Right cardiac atrium (tissue), 5 donors: Measurements from ENCODE around the gene OOSP1. TPM values are rescaled to one million over a fixed set of nuclear protein-coding genes. Genes with fewer than 3 reads are reported as not detected.
A peak's percentile ranks its signal among the peaks of the same experiment; 100 is the strongest.
"Not testable (repeated sequence)": the region's sequence is repeated elsewhere in the genome, so short reads cannot be mapped to it uniquely, and the experiment has no call there.

Experiments used
- ATAC-seq, 2 donors: fragments of 200-7000 bp; cut with Tn5 transposase; one replicate each; pipeline versions ENCODE4 v1.8.0 to v1.9.1; 2020; ENCODE audit warnings: moderate library complexity in 2 of 2, mild to moderate bottlenecking in 1 of 2
- DNase-seq, 3 donors: peaks; one replicate each; pipeline ENCODE4 v3.0.0-alpha.2; 2020
- H3K27ac ChIP-seq: one replicate; pipeline ENCODE4 v1.5.1; 2013; ENCODE audit warnings: mild to moderate bottlenecking, low read length, control low read depth, moderate library complexity
- H3K27me3 ChIP-seq: one replicate; pipeline ENCODE4 v1.6.1; 2013; ENCODE audit not compliant: control insufficient read depth, insufficient read depth
- H3K4me1 ChIP-seq: one replicate; pipeline ENCODE4 v1.6.1; 2013; ENCODE audit warnings: low read length; ENCODE audit not compliant: control insufficient read depth, insufficient read depth
- H3K4me3 ChIP-seq: one replicate; pipeline ENCODE4 v1.5.1; 2013; ENCODE audit warnings: low read length, control low read depth
- H3K9me3 ChIP-seq: one replicate; pipeline ENCODE4 v1.6.1; 2013; ENCODE audit warnings: low read length; ENCODE audit not compliant: control insufficient read depth
- WGBS: extraction: QIAGEN DNeasy Blood & Tissue Kit; methylation state at CpG from one replicate; pipeline ENCODE4 v1.1.7; 2013; 5-methylcytosine and 5-hydroxymethylcytosine counted together
- intact Hi-C, 4 donors: fragments of 100-400 bp; cut with DNase I; formaldehyde crosslinking; loops; one replicate each; pipeline versions ENCODE4 v1.11.0 to v1.14.0; 2022 to 2023
- long read RNA-seq, 4 donors: library from polyadenylated mRNA; unstranded; transcript quantifications; one replicate each; pipeline ENCODE4 v2.0.0, GENCODE V29; 2020 to 2021
- polyA plus RNA-seq: library from polyadenylated mRNA; stranded (reverse); fragments of 200-250 nt; gene quantifications from one replicate; pipeline ENCODE4 v1.2.3, GENCODE V29; 2013
- total RNA-seq, 4 donors: library from RNA; stranded (reverse); fragmentation: NEBNext Ultra II Directional; extraction: Animal tissue kit (Norgen Biotek cat#: 25700); gene quantifications; one replicate each; pipeline ENCODE4 v1.2.1, GENCODE V29; 2021
- donor health status: healthy with polysubstance abuse.
- donor health status: DM: no; HTN: yes; CAD: no.
- donor health status: DM: no; HTN: no; CAD: no.
- donor health status: DM: no; HTN: yes; CAD: no; lungs with severe emphysema.
- donor health status: DM: yes; HTN: yes; CAD: no.

Gene OOSP1
- total RNA-seq (not detected), polyA plus RNA-seq (0.16 TPM)
- long read RNA-seq, donor 1, result 0 reads
- long read RNA-seq, donor 2, result 0 reads
- long read RNA-seq, donor 3, result 0 reads
- long read RNA-seq, donor 4, result 0 reads

GRCh38 chr11:59938132-59938531 lies at the start of gene OOSP1:
TSS of gene OOSP1 (plus strand) at chr11:59938432. CDS start at chr11:59938455, 23 bp downstream.
- DNase-seq, result no peak
- WGBS, result 49% methylated on average over 2 of the region's 2 CpGs
- no peak for ATAC-seq
- Histone ChIP-seq H3K4me3 (no peak within 1 kb of the TSS), H3K27me3 (no peaks in the 10 kb centered on the region), H3K4me1 (no peaks in the 10 kb centered on the region), H3K27ac (no peak within 1 kb of the TSS), H3K9me3 (no peaks in the 10 kb centered on the region)
- intact Hi-C loops, result no loop called here

- Histone ChIP-seq H3K4me3 (no peak overlapping the region), H3K27me3 (no peaks in the 10 kb centered on the region), H3K27ac (no peak overlapping the region), H3K9me3 (no peaks in the 10 kb centered on the region), H3K4me1 (no peaks in the 10 kb centered on the region)
- intact Hi-C loops, result no loop called here
- WGBS, result 31% methylated on average over 4 of the region's 4 CpGs
- no peak for ATAC-seq
- DNase-seq, result peak in 1 of 3 donors; percentile 30
Measured at GRCh38 chr11:59891781-59892181, 46.5 kb upstream of the OOSP1 start.

DNA sequence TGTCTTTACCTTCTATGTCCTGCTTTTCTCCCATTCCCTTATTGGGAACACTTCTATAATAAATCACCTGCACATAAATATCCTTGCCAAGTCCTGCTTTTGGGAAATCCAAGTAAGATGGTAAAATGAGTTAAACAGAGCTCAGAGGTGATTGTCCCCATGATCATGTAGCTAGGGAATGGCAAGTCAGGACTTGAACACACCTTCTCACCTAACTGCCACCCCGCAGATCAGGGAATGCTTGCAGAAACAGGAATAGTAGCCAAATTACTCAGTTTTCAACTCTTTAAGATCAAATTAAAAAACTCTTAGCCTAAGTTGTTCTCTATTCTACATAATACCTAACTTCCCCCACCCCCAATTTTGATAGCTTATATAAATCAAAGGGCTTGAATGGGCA lies 43.6 kb upstream of the OOSP1 start:
- 93% methylated on average over 1 of the region's 1 CpG for WGBS
- no peaks in the 10 kb centered on the region for H3K27me3 ChIP-seq
- ATAC-seq (no peak), DNase-seq (no peak)
- H3K27ac ChIP-seq, result no peak overlapping the region
- H3K4me3 ChIP-seq, result no peak overlapping the region
- intact Hi-C loops, result no loop called here
- no peaks in the 10 kb centered on the region for H3K4me1 ChIP-seq
- no peaks in the 10 kb centered on the region for H3K9me3 ChIP-seq

DNA sequence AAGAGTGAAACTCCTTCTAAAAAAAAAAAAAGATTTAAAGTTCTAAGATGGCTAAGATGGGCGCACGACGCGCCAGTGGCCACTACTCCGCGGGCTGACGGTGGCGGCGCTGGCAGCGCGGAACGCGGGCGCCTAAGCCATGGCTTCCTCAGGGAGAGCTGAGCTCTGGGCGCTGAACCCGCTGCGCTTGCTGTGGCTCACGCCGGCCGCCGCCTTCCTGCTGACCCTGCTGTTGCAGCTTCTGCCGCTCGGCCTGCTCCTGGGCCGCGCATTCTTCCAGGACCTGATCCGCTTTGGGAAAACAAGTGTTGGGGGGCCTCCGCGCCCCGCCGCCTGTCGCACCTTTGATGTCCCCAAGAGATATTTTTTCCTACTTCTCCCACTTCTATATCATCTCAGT lies 40.2 kb upstream of the OOSP1 start:
- H3K4me3 ChIP-seq, result no peak overlapping the region
- ATAC-seq (no peak), DNase-seq (peak in 2 of 3 donors; percentile 40 to 51)
- H3K27me3 ChIP-seq, result no peaks in the 10 kb centered on the region
- H3K9me3 ChIP-seq, result no peaks in the 10 kb centered on the region
- H3K4me1 ChIP-seq, result no peaks in the 10 kb centered on the region
- H3K27ac ChIP-seq, result no peak overlapping the region
- WGBS, result 95% methylated on average over 31 of the region's 31 CpGs
- intact Hi-C loops, result no loop called here

- intact Hi-C loops, result no loop called here
- Histone ChIP-seq H3K27me3 (no peaks in the 10 kb centered on the region), H3K4me3 (no peak overlapping the region), H3K27ac (no peak overlapping the region), H3K9me3 (no peaks in the 10 kb centered on the region), H3K4me1 (no peaks in the 10 kb centered on the region)
- 83% methylated on average over 7 of the region's 7 CpGs for WGBS
- DNase-seq (no peak), ATAC-seq (no peak)
Measured at GRCh38 chr11:59898650-59899049, 39.6 kb upstream of the OOSP1 start.

DNA sequence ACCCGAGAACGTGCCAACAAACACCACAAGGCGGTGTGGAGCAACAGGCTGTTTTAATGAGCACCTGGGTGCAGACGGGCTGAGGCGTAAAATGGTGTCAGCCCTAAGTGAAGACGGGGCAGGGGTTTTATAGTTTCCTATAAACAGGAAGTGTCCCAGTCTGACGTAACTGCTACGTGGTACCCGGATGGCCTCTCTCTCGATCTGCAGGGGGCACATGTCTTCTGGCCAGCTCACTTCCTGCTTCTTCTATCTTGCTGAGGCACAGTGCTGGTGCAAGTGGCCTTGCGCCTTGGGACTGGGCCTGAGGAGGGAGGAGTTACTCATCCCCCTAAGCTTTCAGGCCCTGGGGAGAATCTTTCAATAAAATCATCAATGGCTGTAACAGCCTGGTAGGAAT lies 38.7 kb upstream of the OOSP1 start:
- ATAC-seq (no peak), DNase-seq (no peak)
- no peak overlapping the region for H3K4me3 ChIP-seq
- H3K27ac ChIP-seq, result no peak overlapping the region
- no peaks in the 10 kb centered on the region for H3K4me1 ChIP-seq
- no peaks in the 10 kb centered on the region for H3K27me3 ChIP-seq
- intact Hi-C loops, result no loop called here
- H3K9me3 ChIP-seq, result no peaks in the 10 kb centered on the region
- WGBS, result 79% methylated on average over 11 of the region's 11 CpGs

GRCh38 chr11:59900366-59901126 lies 37.7 kb upstream of the OOSP1 start:
- no peaks in the 10 kb centered on the region for H3K27me3 ChIP-seq
- no peak overlapping the region for H3K4me3 ChIP-seq
- H3K4me1 ChIP-seq, result no peaks in the 10 kb centered on the region
- DNase-seq (no peak), ATAC-seq (no peak)
- intact Hi-C loops, result no loop called here
- 72% methylated on average over 6 of the region's 6 CpGs for WGBS
- no peak overlapping the region for H3K27ac ChIP-seq
- no peaks in the 10 kb centered on the region for H3K9me3 ChIP-seq

DNA sequence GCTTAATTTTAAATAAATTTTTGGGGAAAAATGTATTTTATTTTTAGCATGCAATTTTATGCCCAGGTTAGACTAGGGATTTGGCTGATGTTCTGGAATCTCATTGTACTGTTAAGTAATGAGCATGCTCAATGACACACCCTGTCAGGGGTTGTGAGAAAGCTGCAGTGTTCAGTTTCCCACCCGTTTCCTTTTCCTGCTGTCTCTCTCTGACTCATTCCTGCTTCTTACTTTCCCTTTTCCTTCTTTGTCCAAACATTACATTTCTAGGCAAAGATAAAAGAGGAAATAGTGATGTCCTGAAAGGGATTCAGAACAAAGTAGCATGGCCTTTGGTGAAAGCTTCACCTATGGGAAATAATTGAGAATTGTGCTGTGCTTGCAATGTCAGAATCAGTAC lies 36.9 kb upstream of the OOSP1 start:
- ATAC-seq (peak in 1 of 2 donors; percentile 98), DNase-seq (no peak)
- Histone ChIP-seq H3K4me1 (no peaks in the 10 kb centered on the region), H3K27ac (no peak overlapping the region), H3K9me3 (no peaks in the 10 kb centered on the region), H3K4me3 (no peak overlapping the region), H3K27me3 (no peaks in the 10 kb centered on the region)
- WGBS, result 12% methylated on average over 1 of the region's 1 CpG
- intact Hi-C loops, result no loop called here

GRCh38 chr11:59903569-59903968 lies 34.7 kb upstream of the OOSP1 start:
- H3K4me1 ChIP-seq, H3K4me3 ChIP-seq, H3K27me3 ChIP-seq, DNase-seq, H3K9me3 ChIP-seq, ATAC-seq, intact Hi-C loops, H3K27ac ChIP-seq: not testable (repeated sequence)
- WGBS, result 74% methylated on average over 2 of the region's 2 CpGs

DNA sequence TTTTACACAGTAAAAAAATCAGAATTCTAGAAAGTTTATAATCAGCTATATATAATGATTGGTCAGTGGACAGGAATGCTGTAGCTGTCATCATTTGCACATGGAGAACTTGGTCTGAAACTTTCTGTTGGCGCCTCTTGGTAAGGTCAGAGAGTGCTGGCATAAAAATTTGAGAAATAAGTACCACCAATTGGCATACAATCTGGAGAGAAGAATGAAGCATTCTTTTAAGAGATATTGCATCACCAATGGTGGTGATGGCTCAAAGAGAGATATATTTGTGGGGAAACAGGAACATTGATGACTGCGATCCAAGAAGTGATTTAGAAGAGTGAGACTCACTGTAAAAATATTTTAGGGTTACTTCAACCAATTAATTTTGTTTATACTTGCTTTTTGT lies 19.8 kb upstream of the OOSP1 start:
- ATAC-seq (no peak), DNase-seq (no peak)
- H3K27ac ChIP-seq, result no peak overlapping the region
- no peaks in the 10 kb centered on the region for H3K4me1 ChIP-seq
- H3K27me3 ChIP-seq, result no peaks in the 10 kb centered on the region
- H3K9me3 ChIP-seq, result peaks cover 5% of the 10 kb centered on the region
- H3K4me3 ChIP-seq, result no peak overlapping the region
- intact Hi-C loops, result no loop called here
- 81% methylated on average over 2 of the region's 2 CpGs for WGBS

GRCh38 chr11:59918987-59919589 lies 19.1 kb upstream of the OOSP1 start:
- ATAC-seq, result no peak
- Histone ChIP-seq H3K4me3 (no peak overlapping the region), H3K27me3 (no peaks in the 10 kb centered on the region), H3K4me1 (no peaks in the 10 kb centered on the region), H3K27ac (no peak overlapping the region), H3K9me3 (peaks cover 8% of the 10 kb centered on the region)
- 51% methylated on average over 3 of the region's 3 CpGs for WGBS
- intact Hi-C loops, result no loop called here
- DNase-seq, result no peak
